Activated B cell treated with CpG ODN at 0.5 μM for 24 hours (primary cell): Measurements from ENCODE around the gene ERN1. TPM values are rescaled to one million over a fixed set of nuclear protein-coding genes. Genes with fewer than 3 reads are reported as not detected.

Source experiments
- ATAC-seq: fragments of 200-7000 bp; cut with Tn5 transposase; one replicate; pipeline ENCODE4 v1.10.0; 2021; ENCODE audit warnings: low read depth, mild to moderate bottlenecking, moderate library complexity
- CTCF ChIA-PET: fragments of 350-600 bp; sonication (Branson Sonifier 250); formaldehyde crosslinking; loops from one replicate; lab custom pipeline; 2021; ENCODE audit warnings: antibody characterized with exemption; lab: Charles Lee
- POLR2A ChIA-PET: fragments of 350-600 bp; sonication (Branson Sonifier 250); formaldehyde crosslinking; loops from one replicate; lab custom pipeline; 2021; ENCODE audit warnings: antibody characterized with exemption; lab: Charles Lee
- DNase-seq: peaks from one replicate; pipeline ENCODE4 v3.0.0; 2022
- H3K27ac Mint-ChIP-seq: one replicate; pipeline ENCODE4 v1.8.0; 2020; ENCODE audit warnings: mixed read lengths
- H3K27me3 Mint-ChIP-seq: one replicate; pipeline ENCODE4 v1.8.0; 2021; ENCODE audit warnings: mixed read lengths
- H3K36me3 Mint-ChIP-seq: one replicate; pipeline ENCODE4 v1.8.0; 2021; ENCODE audit warnings: low read depth, mixed read lengths
- H3K4me1 Mint-ChIP-seq: one replicate; pipeline ENCODE4 v1.8.0; 2021; ENCODE audit warnings: mixed read lengths
- H3K4me3 Mint-ChIP-seq: one replicate; pipeline ENCODE4 v1.8.0; 2020; ENCODE audit warnings: mild to moderate bottlenecking, mixed read lengths
- H3K9me3 Mint-ChIP-seq: one replicate; pipeline ENCODE4 v1.8.0; 2020; ENCODE audit warnings: mixed read lengths
- CTCF ChIP-seq: fragments of 200-600 bp; IDR thresholded peaks from one replicate; pipeline ENCODE4 v1.8.0; 2022; ENCODE audit warnings: antibody characterized with exemption, mild to moderate bottlenecking
- intact Hi-C: fragments of 100-400 bp; cut with micrococcal nuclease; formaldehyde crosslinking; loops from one replicate; pipeline ENCODE4 v1.15.1; 2024
- total RNA-seq: library from RNA; stranded (reverse); gene quantifications from 2 replicates; pipeline ENCODE4 v1.2.3, GENCODE V29; 2022

ERN1 gene
- total RNA-seq, 1 donor from 2014 or later = 12.9 TPM

GRCh38 chr17:64085650-64086005 lies 44.3 kb downstream of the ERN1 start:
- Mint-ChIP-seq H3K4me1 (peaks cover 6% of the 10 kb centered on the region), H3K27ac (no peak overlapping the region), H3K27me3 (no peaks in the 10 kb centered on the region), H3K4me3 (no peak overlapping the region), H3K36me3 (no peaks in the 10 kb centered on the region), H3K9me3 (no peaks in the 10 kb centered on the region)
- TF ChIP-seq CTCF = no peak
- POLR2A ChIA-PET = interaction anchor here (0.5 kb wide), 1 partner anchor 35 kb away, joined by 4 read pairs; no protein-coding TSS in a partner anchor
- intact Hi-C loops = no loop called here
- CTCF ChIA-PET = no interaction called here
- DNase-seq = no peak
- no peak for ATAC-seq

DNA sequence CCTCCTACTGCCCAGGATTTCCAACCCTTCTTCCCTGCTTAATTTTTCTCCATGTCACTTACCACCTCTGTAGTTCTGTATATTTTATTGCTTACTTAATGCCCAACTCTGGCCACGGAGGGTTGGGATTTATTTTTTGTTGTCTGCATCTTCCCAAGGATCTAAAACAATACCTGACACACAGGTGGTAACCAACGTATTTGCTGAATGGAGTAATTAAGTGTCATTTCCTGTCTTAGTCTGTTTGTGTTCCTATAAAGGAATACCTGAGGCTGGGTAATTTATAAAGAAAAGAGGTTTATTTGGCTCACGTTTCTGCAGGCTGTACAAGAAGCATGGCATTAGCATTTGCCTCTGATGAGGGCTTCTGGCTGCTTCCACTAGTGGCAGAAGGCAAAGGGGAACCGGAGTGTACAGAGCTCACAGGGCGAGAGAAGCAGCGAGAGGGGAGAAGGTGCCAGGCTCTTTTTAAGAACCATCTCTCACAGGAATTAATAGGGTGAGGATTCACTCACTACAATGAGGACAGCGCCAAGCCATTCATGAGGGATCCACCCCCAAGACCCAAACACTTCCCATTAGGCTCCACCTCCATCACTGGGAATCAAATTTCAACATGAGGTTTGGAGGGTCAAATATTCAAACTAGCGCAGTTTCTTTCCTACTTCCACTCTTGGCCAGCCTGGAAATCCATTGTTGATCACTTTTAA lies 44.8 kb downstream of the ERN1 start:
- no peak for DNase-seq
- no peak overlapping the region for H3K27ac Mint-ChIP-seq
- no peak for ATAC-seq
- no peak overlapping the region for H3K4me3 Mint-ChIP-seq
- H3K36me3 Mint-ChIP-seq = no peaks in the 10 kb centered on the region
- peaks cover 6% of the 10 kb centered on the region for H3K4me1 Mint-ChIP-seq
- no peak for TF ChIP-seq CTCF
- POLR2A ChIA-PET = interaction anchor here (0.5 kb wide), 1 partner anchor 34 kb away, joined by 4 read pairs; no protein-coding TSS in a partner anchor
- no peaks in the 10 kb centered on the region for H3K27me3 Mint-ChIP-seq
- no peaks in the 10 kb centered on the region for H3K9me3 Mint-ChIP-seq
- CTCF ChIA-PET = no interaction called here
- intact Hi-C loops = no loop called here

GRCh38 chr17:64084086-64084939 lies 45.6 kb downstream of the ERN1 start:
- ATAC-seq = no peak
- intact Hi-C loops = no loop called here
- H3K27me3 Mint-ChIP-seq = no peaks in the 10 kb centered on the region
- H3K27ac Mint-ChIP-seq = no peak overlapping the region
- H3K4me1 Mint-ChIP-seq = peaks cover 6% of the 10 kb centered on the region
- ChIA-PET POLR2A (no interaction called here), CTCF (interaction anchor here (0.9 kb wide), 1 partner anchor 9 kb away, joined by 5 read pairs; no protein-coding TSS in a partner anchor)
- no peaks in the 10 kb centered on the region for H3K9me3 Mint-ChIP-seq
- no peak overlapping the region for H3K4me3 Mint-ChIP-seq
- no peak for TF ChIP-seq CTCF
- no peak for DNase-seq
- H3K36me3 Mint-ChIP-seq = no peaks in the 10 kb centered on the region

DNA sequence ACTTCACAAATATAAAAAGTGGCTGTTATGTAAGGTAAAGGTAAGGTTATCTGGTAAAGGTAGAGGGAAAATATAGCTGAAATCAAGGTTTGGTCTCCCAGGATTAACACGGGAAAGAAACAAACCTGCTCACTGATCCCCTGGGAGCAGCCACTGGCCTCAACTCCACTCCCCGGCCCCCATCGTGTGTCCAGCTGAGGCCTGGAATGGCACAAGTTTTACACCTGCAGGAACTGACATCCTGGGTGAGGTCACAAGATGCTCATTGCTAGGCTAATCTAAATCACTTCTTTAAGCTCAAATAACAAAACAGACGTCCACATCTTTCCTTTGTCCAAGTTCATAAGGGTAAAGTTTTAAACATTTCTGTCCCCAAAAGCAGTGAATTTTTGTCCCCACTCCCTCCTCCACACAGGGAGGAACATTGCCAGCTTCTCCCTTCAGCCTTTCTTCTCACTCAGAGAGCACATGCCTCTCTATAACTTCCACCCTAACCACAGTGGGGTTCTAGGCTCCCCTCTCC lies 46.3 kb downstream of the ERN1 start:
- no peaks in the 10 kb centered on the region for H3K36me3 Mint-ChIP-seq
- no peak overlapping the region for H3K27ac Mint-ChIP-seq
- TF ChIP-seq CTCF = no peak
- intact Hi-C loops = no loop called here
- ChIA-PET POLR2A (no interaction called here), CTCF (interaction anchor here (0.9 kb wide), 1 partner anchor 10 kb away, joined by 5 read pairs; no protein-coding TSS in a partner anchor)
- DNase-seq = no peak
- H3K4me1 Mint-ChIP-seq = peaks cover 6% of the 10 kb centered on the region
- H3K27me3 Mint-ChIP-seq = no peaks in the 10 kb centered on the region
- no peak for ATAC-seq
- no peaks in the 10 kb centered on the region for H3K9me3 Mint-ChIP-seq
- no peak overlapping the region for H3K4me3 Mint-ChIP-seq

- ATAC-seq (no peak), DNase-seq (no peak)
- ChIA-PET POLR2A (no interaction called here), CTCF (no interaction called here)
- Mint-ChIP-seq H3K36me3 (no peaks in the 10 kb centered on the region), H3K4me1 (peaks cover 6% of the 10 kb centered on the region), H3K27ac (no peak overlapping the region), H3K27me3 (no peaks in the 10 kb centered on the region), H3K4me3 (no peak overlapping the region), H3K9me3 (no peaks in the 10 kb centered on the region)
- intact Hi-C loops = no loop called here
- no peak for TF ChIP-seq CTCF
These were observed 46.9 kb downstream of the ERN1 start for GRCh38 chr17:64083093-64083492.
